ENCODE results near the gene C10orf95.

The C10orf95 gene

GRCh38 chr10:102405632-102406031 is 45.7 kb downstream of the C10orf95 start:
- TF ChIP-seq CTCF (IDR thresholded peaks at IDR 0.05; ENCODE audit: insufficient read depth, low read length, poor library complexity, severe bottlenecking), result no peak
- DNase-seq (ENCODE audit: extremely low read depth, insufficient read length), result no peak

GRCh38 chr10:102405108-102405571 is 46.2 kb downstream of the C10orf95 start:
- H3K27me3 ChIP-seq (replicated peaks; ENCODE audit: control insufficient read depth, insufficient read depth, low read length), result peaks cover 5% of the 10 kb centered on the region
- no peak overlapping the region for H3K4me3 ChIP-seq (replicated peaks; ENCODE audit: low read depth, low read length)
- DNase-seq (ENCODE audit: extremely low read depth, insufficient read length), result no peak
- TF ChIP-seq CTCF (IDR thresholded peaks at IDR 0.05; ENCODE audit: insufficient read depth, low read length, poor library complexity, severe bottlenecking), result no peak
- peaks cover 30% of the 10 kb centered on the region for H3K36me3 ChIP-seq (ENCODE audit: control insufficient read depth, insufficient read depth, low read length)

More at GRCh38 chr10:102405632-102406031, 45.7 kb downstream of the C10orf95 start:
- Histone ChIP-seq H3K4me3 (replicated peaks; ENCODE audit: low read depth, low read length) (no peak overlapping the region), H3K36me3 (ENCODE audit: control insufficient read depth, insufficient read depth, low read length) (peaks cover 25% of the 10 kb centered on the region), H3K27me3 (replicated peaks; ENCODE audit: control insufficient read depth, insufficient read depth, low read length) (peaks cover 5% of the 10 kb centered on the region)

- Histone ChIP-seq H3K27me3 (replicated peaks; ENCODE audit: control insufficient read depth, insufficient read depth, low read length) (peaks cover under 1% of the 10 kb centered on the region), H3K4me3 (replicated peaks; ENCODE audit: low read depth, low read length) (no peak overlapping the region), H3K36me3 (ENCODE audit: control insufficient read depth, insufficient read depth, low read length) (peaks cover 35% of the 10 kb centered on the region)
- TF ChIP-seq CTCF (IDR thresholded peaks at IDR 0.05; ENCODE audit: insufficient read depth, low read length, poor library complexity, severe bottlenecking), result no peak
- no peak for DNase-seq (ENCODE audit: extremely low read depth, insufficient read length)
Measured at GRCh38 chr10:102404361-102405107, 46.8 kb downstream of the C10orf95 start.

GRCh38 chr10:102403115-102403514 is 48.2 kb downstream of the C10orf95 start:
- Histone ChIP-seq H3K4me3 (replicated peaks; ENCODE audit: low read depth, low read length) (no peak overlapping the region), H3K36me3 (ENCODE audit: control insufficient read depth, insufficient read depth, low read length) (peaks cover 38% of the 10 kb centered on the region), H3K27me3 (replicated peaks; ENCODE audit: control insufficient read depth, insufficient read depth, low read length) (no peaks in the 10 kb centered on the region; the same call in 1 of the 2 replicates)
- no peak for DNase-seq (ENCODE audit: extremely low read depth, insufficient read length)
- TF ChIP-seq CTCF (IDR thresholded peaks at IDR 0.05; ENCODE audit: insufficient read depth, low read length, poor library complexity, severe bottlenecking), result no peak

- Histone ChIP-seq H3K36me3 (ENCODE audit: control insufficient read depth, insufficient read depth, low read length) (peaks cover 44% of the 10 kb centered on the region), H3K27me3 (replicated peaks; ENCODE audit: control insufficient read depth, insufficient read depth, low read length) (no peaks in the 10 kb centered on the region; the same call in 1 of the 2 replicates), H3K4me3 (replicated peaks; ENCODE audit: low read depth, low read length) (no peak overlapping the region)
- no peak for TF ChIP-seq CTCF (IDR thresholded peaks at IDR 0.05; ENCODE audit: insufficient read depth, low read length, poor library complexity, severe bottlenecking)
- no peak for DNase-seq (ENCODE audit: extremely low read depth, insufficient read length)
Measured at GRCh38 chr10:102402512-102402896, 48.8 kb downstream of the C10orf95 start.

Measured in GM06990 (cell line).